DOHH2 (cell line): ENCODE results near the gene KISS1R.

Experiments used
- CTCF ChIP-seq: fragments of 200-600 bp; sonication (generic); IDR thresholded peaks from one replicate; pipeline ENCODE4 v1.5.1; 2014; ENCODE audit warnings: antibody characterized with exemption, mild to moderate bottlenecking, low read depth, low read length; ENCODE audit not compliant: poor library complexity, severe bottlenecking
- EZH2phosphoT487 ChIP-seq: fragments of 200-600 bp; sonication (generic); IDR thresholded peaks from 2 replicates; pipeline ENCODE4 v1.6.1; 2017; ENCODE audit warnings: borderline replicate concordance, mild to moderate bottlenecking, antibody characterized with exemption, low read length, moderate library complexity, mixed read lengths

GRCh38 chr19:926323-926588 is 9.1 kb downstream of the KISS1R start:
- no peak for TF ChIP-seq CTCF
- no peak for TF ChIP-seq EZH2phosphoT487
